ENCODE results near the gene RYR3.

Gene RYR3

DNA sequence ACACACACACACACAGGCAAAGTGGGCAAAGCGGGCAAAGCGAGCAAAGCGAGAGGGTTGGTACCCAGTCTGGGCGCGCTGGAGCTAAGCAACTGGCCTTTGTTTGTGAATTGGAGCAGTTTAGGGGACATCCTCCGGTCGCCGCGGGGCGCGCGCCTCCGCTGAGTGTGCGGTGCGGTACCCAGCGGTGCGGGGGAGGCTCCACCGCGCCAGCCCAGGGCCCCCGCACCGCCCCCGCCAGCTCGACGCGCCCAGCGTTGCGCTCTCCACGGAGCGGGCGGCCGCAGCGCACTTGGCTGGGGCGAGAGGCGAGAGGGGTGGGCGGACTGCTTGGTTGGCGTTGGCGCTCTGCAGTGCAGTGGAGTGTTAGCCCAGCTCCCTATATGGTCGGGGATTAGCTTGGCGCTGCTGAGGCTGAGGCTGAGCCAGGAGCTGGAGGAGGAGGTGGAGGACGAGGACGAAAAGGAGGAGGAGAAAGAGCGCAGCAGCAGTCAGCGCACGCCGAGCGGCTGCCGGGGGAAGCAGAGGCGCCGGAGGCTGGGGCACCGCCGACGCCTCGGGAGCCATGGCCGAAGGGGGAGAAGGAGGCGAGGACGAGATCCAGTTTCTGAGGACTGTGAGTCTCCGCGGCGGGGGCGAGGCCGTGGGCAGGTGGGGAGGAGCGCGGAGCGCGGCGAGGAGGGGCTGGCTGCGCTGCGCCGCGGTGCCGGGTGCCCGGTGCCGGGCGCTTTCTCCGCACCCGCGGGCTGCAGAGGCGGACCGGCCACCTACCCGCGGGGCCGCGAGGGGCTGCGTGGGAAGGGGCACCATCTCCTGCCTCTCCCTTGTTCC lies at the start of gene RYR3:
Gene RYR3 (plus strand): TSS at position 487 of the 831 bp plus-strand sequence. CDS start 79 bp downstream, at position 566.
- in situ Hi-C loops (cut with MboI; ENCODE audit: low sequenced_read_pairs) = no loop called here

- in situ Hi-C loops (cut with MboI; ENCODE audit: low sequenced_read_pairs) = no loop called here
These were observed 48.5 kb upstream of the RYR3 start for GRCh38 chr15:33262306-33262705.

DNA sequence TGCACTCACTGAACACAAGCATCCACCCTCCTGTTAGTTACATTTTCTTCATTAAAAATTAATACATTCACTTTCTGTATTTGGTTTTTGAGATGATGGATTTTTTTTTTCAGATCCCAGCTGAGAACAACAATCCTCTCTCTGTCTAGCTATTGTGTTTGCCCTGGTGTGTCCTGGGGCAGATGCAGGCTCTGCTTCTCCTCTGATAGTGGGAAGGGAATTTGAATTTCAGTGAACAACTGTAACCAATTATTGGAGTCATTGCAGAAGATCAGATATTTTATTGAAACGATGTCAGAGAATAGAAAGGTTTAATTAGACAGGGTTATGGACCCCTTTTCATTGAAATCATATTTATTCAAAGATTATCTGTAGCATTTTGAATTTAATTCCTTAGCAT lies 33.1 kb upstream of the RYR3 start:
- in situ Hi-C loops (cut with MboI; ENCODE audit: low sequenced_read_pairs) = no loop called here

GRCh38 chr15:33278816-33279612 lies 31.8 kb upstream of the RYR3 start:
- in situ Hi-C loops (cut with MboI; ENCODE audit: low sequenced_read_pairs) = no loop called here

- in situ Hi-C loops (cut with MboI; ENCODE audit: low sequenced_read_pairs) = no loop called here
These were observed 31.1 kb upstream of the RYR3 start for GRCh38 chr15:33279613-33280205.

GRCh38 chr15:33282226-33283020 lies 28.3 kb upstream of the RYR3 start:
- in situ Hi-C loops (cut with MboI; ENCODE audit: low sequenced_read_pairs) = no loop called here

GRCh38 chr15:33283576-33283975 lies 27.2 kb upstream of the RYR3 start:
- in situ Hi-C loops (cut with MboI; ENCODE audit: low sequenced_read_pairs) = no loop called here

DNA sequence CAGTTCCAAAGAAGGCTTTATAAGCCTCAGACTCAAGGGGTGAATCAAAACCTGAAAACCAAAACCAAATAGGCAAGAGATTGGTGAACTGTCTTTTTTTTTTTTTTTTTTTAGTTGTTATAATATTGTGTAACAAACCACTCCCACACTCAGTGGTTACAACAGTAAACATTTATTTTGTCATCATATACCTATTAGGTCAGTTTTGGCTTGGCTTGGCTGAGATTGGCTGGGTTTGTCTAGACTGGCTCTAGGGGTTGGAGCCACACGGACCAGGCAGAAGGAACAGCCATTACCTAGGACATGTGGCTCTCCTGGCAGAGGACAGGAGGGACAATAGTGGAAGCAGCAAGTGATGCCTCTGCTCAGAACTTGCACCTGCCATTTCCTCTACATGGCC lies 26.4 kb upstream of the RYR3 start:
- in situ Hi-C loops (cut with MboI; ENCODE audit: low sequenced_read_pairs) = no loop called here

DNA sequence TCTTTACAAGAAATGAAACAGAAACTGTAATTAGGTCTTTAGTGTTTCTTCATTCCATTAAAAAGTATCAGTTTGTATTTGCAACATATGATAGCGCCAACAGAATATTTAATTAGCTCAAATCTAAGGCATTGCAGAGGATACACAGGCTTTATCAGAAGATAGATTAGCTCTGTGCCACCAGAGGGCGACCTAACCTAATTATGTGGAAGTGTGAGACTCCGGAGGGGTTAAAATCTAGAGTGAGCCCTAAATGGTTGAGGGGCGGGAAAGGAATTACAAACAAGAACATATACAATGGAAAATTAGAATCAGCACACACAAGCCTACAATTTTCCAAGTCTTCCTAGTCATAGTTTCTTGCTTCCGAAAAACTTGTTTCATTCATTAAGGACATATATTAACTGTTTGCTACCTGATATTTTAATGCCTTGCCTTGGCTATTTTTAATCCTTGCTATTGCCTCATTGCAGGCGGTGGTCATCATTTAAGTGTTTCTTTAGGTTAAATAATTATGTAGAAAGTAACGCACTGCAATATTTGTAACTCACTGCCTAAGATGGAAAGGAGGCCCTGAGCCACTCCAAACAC lies 18.0 kb upstream of the RYR3 start:
- in situ Hi-C loops (cut with MboI; ENCODE audit: low sequenced_read_pairs) = no loop called here

GRCh38 chr15:33293713-33294334 lies 16.9 kb upstream of the RYR3 start:
- in situ Hi-C loops (cut with MboI; ENCODE audit: low sequenced_read_pairs) = no loop called here

DNA sequence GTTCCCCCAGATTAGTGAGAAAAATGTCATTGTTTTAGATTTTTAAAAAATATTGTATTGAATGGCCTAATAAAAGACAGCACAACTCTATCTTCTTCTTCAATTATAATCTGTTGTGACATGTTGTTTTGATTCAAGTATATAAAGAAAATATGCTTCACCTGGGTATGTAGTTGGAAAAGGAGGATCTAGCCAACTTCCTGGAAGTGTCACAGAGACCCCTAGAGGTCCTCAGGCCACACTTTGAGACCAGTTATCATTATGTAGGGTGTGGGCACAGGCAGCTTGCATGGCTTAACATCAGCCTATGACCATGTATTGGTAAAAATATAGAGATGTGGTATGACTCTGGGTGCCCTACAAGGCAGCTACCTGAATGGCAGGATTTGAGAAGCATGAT lies 14.7 kb upstream of the RYR3 start:
- in situ Hi-C loops (cut with MboI; ENCODE audit: low sequenced_read_pairs) = no loop called here

- in situ Hi-C loops (cut with MboI; ENCODE audit: low sequenced_read_pairs) = no loop called here
These were observed 13.9 kb upstream of the RYR3 start for GRCh38 chr15:33296856-33297255.

- in situ Hi-C loops (cut with MboI; ENCODE audit: low sequenced_read_pairs) = no loop called here
These were observed 12.1 kb upstream of the RYR3 start for GRCh38 chr15:33298631-33299030.

GRCh38 chr15:33304924-33305323 lies 5.8 kb upstream of the RYR3 start:
- in situ Hi-C loops (cut with MboI; ENCODE audit: low sequenced_read_pairs) = no loop called here

GRCh38 chr15:33309602-33310276 lies 1.0 kb upstream of the RYR3 start:
- in situ Hi-C loops (cut with MboI; ENCODE audit: low sequenced_read_pairs) = no loop called here

- in situ Hi-C loops (cut with MboI; ENCODE audit: low sequenced_read_pairs) = no loop called here
These were observed 675 bp downstream of the RYR3 start for GRCh38 chr15:33311312-33311971.

DNA sequence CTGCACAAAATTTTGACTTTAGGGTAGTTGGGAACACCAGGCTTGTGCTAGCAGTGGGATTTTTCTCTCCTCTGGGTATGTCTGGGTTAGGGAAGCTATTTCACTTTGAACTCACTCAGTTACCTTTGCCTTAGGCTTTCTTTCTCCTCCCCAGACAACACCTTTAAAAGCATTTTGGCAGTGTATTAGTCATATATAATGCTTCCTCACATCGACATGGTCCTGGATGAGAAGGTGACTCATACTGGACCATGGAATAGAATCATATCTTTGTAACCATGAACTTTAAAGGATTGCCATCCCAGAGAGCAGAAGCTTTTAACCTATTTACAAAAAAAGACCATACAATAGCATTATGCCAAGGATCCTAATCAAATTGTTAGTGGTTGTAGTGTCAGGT lies 2.7 kb downstream of the RYR3 start:
- in situ Hi-C loops (cut with MboI; ENCODE audit: low sequenced_read_pairs) = no loop called here

GRCh38 chr15:33314069-33314468 lies 3.3 kb downstream of the RYR3 start:
- in situ Hi-C loops (cut with MboI; ENCODE audit: low sequenced_read_pairs) = no loop called here

DNA sequence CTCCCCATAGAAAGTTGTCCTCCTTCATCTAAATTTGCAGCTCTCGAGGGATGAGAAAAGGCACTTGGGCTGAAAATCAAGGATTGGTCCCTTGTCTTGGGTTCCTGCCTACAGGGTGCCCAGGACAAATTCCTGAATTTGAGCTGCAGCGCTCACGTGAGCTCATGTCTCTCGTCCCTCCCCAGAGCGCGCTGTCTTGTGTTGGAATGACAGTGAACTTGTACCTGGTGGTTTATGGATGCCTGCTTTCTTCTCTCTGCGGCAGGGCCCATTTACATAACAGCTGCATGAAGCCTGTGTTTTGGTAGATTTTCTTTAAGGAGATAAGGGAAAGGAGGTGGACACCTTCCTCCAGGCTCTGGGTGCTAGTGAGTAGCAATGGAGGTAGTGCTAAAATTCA lies 4.3 kb downstream of the RYR3 start:
- in situ Hi-C loops (cut with MboI; ENCODE audit: low sequenced_read_pairs) = no loop called here

Data from HL-60/S4 (cell line).